CD14-positive monocyte (primary cell): ENCODE measurements around the gene SAV1. TPM values are rescaled to one million over a fixed set of nuclear protein-coding genes. Genes with fewer than 3 reads are reported as not detected.
A peak's percentile ranks its signal among the peaks of the same experiment; 100 is the strongest.

Experiments
- DNase-seq, 3 donors: peaks; one replicate each; pipeline ENCODE4 v3.0.0-alpha.2; 2011 to 2022
- H2AFZ ChIP-seq: 2 replicates; pipeline ENCODE4 v1.6.0; 2012; ENCODE audit warnings: mild to moderate bottlenecking, low read depth, low read length, inconsistent platforms; ENCODE audit not compliant: insufficient read depth, poor library complexity, severe bottlenecking
- H3K27ac ChIP-seq, 2 donors: 1 replicate in 1 of 2; 2 replicates in 1 of 2; pipeline ENCODE4 v1.5.1; 2012 to 2013; ENCODE audit warnings: low read length in 2 of 2, control low read depth in 1 of 2, inconsistent platforms in 1 of 2, low read depth in 1 of 2, mild to moderate bottlenecking in 1 of 2
- H3K27me3 ChIP-seq, 2 donors: one replicate each; pipeline versions ENCODE4 v1.6.0 to v1.6.1; 2011 to 2013; ENCODE audit warnings: low read length in 2 of 2; ENCODE audit not compliant: control insufficient read depth in 2 of 2, insufficient read depth in 2 of 2
- H3K36me3 ChIP-seq, 2 donors: replicated peaks in 1 of 2; 1 replicate in 1 of 2; 2 replicates in 1 of 2; pipeline versions ENCODE4 v1.5.1 to v1.6.1; 2012 to 2013; ENCODE audit warnings: low read length in 2 of 2, control low read depth in 1 of 2, inconsistent platforms in 1 of 2, mild to moderate bottlenecking in 1 of 2; ENCODE audit not compliant: insufficient read depth in 2 of 2, control insufficient read depth in 1 of 2
- H3K4me1 ChIP-seq, 2 donors: 1 replicate in 1 of 2; 2 replicates in 1 of 2; pipeline versions ENCODE4 v1.5.1 to v1.6.1; 2012 to 2013; ENCODE audit warnings: low read length in 2 of 2, control low read depth in 1 of 2, inconsistent platforms in 1 of 2, mild to moderate bottlenecking in 1 of 2, moderate library complexity in 1 of 2; ENCODE audit not compliant: insufficient read depth in 2 of 2, control insufficient read depth in 1 of 2
- H3K4me2 ChIP-seq: replicated peaks from 2 replicates; pipeline ENCODE3; 2012; ENCODE audit warnings: low read length, moderate library complexity, mild to moderate bottlenecking; ENCODE audit not compliant: poor library complexity, severe bottlenecking; ENCODE audit errors: extremely low read depth
- H3K4me3 ChIP-seq, 3 experiments: fragments of 200-600 bp in 1 of 3; sonication (generic) in 1 of 3; replicated peaks in 1 of 3; 1 replicate in 2 of 3; 2 replicates in 1 of 3; pipeline ENCODE4 v1.5.1; 2011 to 2013; ENCODE audit warnings: low read length in 3 of 3, mild to moderate bottlenecking in 3 of 3, control low read depth in 2 of 3, low read depth in 2 of 3, inconsistent platforms in 1 of 3, moderate library complexity in 1 of 3
- H3K79me2 ChIP-seq: 2 replicates; pipeline ENCODE4 v1.6.0; 2012; ENCODE audit warnings: mild to moderate bottlenecking, control low read depth, inconsistent platforms, low read length, moderate library complexity; ENCODE audit not compliant: insufficient read depth
- H3K9ac ChIP-seq: 2 replicates; pipeline ENCODE4 v1.6.0; 2017; ENCODE audit warnings: low read length, mild to moderate bottlenecking; ENCODE audit not compliant: insufficient read depth, poor library complexity, severe bottlenecking
- H3K9me3 ChIP-seq, 2 donors: replicated peaks in 1 of 2; 1 replicate in 1 of 2; 2 replicates in 1 of 2; pipeline versions ENCODE4 v1.5.1 to v1.6.1; 2012 to 2013; ENCODE audit warnings: low read length in 2 of 2, control low read depth in 1 of 2; ENCODE audit not compliant: control insufficient read depth in 1 of 2, insufficient read depth in 1 of 2
- H4K20me1 ChIP-seq: 2 replicates; pipeline ENCODE4 v1.6.0; 2012; ENCODE audit warnings: mild to moderate bottlenecking, low read length, control low read depth, moderate library complexity; ENCODE audit not compliant: insufficient read depth
- H3K27ac Mint-ChIP-seq, 7 donors: one replicate each; pipeline ENCODE4 v1.8.0; 2020; ENCODE audit warnings: mild to moderate bottlenecking in 7 of 7, mixed read lengths in 7 of 7, moderate library complexity in 6 of 7, inconsistent platforms in 2 of 7
- H3K27me3 Mint-ChIP-seq, 3 donors: one replicate each; pipeline ENCODE4 v1.8.0; 2021 to 2022; ENCODE audit warnings: low read depth in 3 of 3, mild to moderate bottlenecking in 3 of 3, mixed read lengths in 3 of 3, moderate library complexity in 3 of 3, inconsistent platforms in 1 of 3
- H3K36me3 Mint-ChIP-seq, 2 donors: one replicate each; pipeline ENCODE4 v1.8.0; 2020; ENCODE audit warnings: mixed read lengths in 2 of 2, inconsistent platforms in 1 of 2, mild to moderate bottlenecking in 1 of 2
- H3K4me1 Mint-ChIP-seq: one replicate; pipeline ENCODE4 v1.8.0; 2020; ENCODE audit warnings: mild to moderate bottlenecking, mixed read lengths
- H3K4me3 Mint-ChIP-seq, 2 donors: one replicate each; pipeline ENCODE4 v1.8.0; 2020; ENCODE audit warnings: mild to moderate bottlenecking in 2 of 2, mixed read lengths in 2 of 2, moderate library complexity in 1 of 2
- H3K9me3 Mint-ChIP-seq, 7 donors: one replicate each; pipeline ENCODE4 v1.8.0; 2020 to 2022; ENCODE audit warnings: mixed read lengths in 7 of 7, mild to moderate bottlenecking in 6 of 7, moderate library complexity in 6 of 7, inconsistent platforms in 2 of 7
- WGBS: methylation state at CpG from one replicate; pipeline ENCODE4 v1.1.5; 2013; ENCODE audit warnings: missing lambda C conversion rate; ENCODE audit not compliant: insufficient coverage; 5-methylcytosine and 5-hydroxymethylcytosine counted together
- intact Hi-C, 2 donors: fragments of 100-400 bp; cut with micrococcal nuclease; formaldehyde crosslinking; loops; one replicate each; pipeline versions ENCODE4 v1.15.0 to v1.15.1; 2023
- polyA plus RNA-seq, 3 donors: library from polyadenylated mRNA; depleted of rRNA in 1 of 3; unstranded in 2 of 3; stranded (reverse) in 1 of 3; fragments of 300-500 nt in 2 of 3; fragments of >200 nt in 1 of 3; fragmentation: Illumina TruSeq in 2 of 3; gene quantifications; 1 replicate in 2 of 3; 2 replicates in 1 of 3; pipeline ENCODE4 v1.2.3, GENCODE V29; 2012 to 2021
- TF ChIP-seq, protein P1 (sequence below): fragments of 200-600 bp; IDR thresholded peaks from one replicate; pipeline ENCODE4 v1.8.0; 2022; ENCODE audit warnings: antibody characterized with exemption, mild to moderate bottlenecking

Gene SAV1
- polyA plus RNA-seq, 3 donors: 1.8 to 5.1 (median 4.8) TPM

DNA sequence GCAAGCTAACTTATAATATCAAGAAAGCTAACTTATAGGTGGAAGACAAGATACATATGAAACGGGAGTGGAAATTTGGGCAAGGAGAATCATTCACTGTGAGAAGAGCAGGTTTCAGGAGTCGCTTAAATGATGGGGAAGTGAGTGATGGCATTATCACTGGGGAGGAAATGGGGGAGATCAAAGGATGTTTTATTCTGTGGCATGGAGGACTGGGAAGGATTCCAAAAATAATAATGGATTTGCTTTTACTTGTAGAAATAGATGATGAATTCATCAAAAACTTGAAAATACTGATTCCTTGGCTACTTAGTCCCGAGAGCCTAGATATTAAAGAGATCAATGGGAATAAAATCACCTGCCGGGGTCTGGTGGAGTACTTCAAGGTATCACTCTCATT, 47.8 kb downstream of the SAV1 start:
- H4K20me1 ChIP-seq: no peaks in the 10 kb centered on the region
- H3K4me1 ChIP-seq: no peaks in the 10 kb centered on the region
- Mint-ChIP-seq H3K4me3 (no peak overlapping the region), H3K27me3 (no peaks in the 10 kb centered on the region), H3K36me3 (no peaks in the 10 kb centered on the region), H3K27ac (peak overlapping the region in 1 of 7 donors; percentile 25), H3K4me1 (no peaks in the 10 kb centered on the region), H3K9me3 (peaks cover 0 to 2% (median 0%) of the 10 kb centered on the region in 7 donors)
- no peak overlapping the region for H3K27ac ChIP-seq
- H3K9me3 ChIP-seq: no peaks in the 10 kb centered on the region
- H3K27me3 ChIP-seq: no peaks in the 10 kb centered on the region
- no peaks in the 10 kb centered on the region for H3K79me2 ChIP-seq
- no peak overlapping the region for H3K9ac ChIP-seq
- no peak overlapping the region for H2AFZ ChIP-seq
- no peaks in the 10 kb centered on the region for H3K36me3 ChIP-seq
- TF ChIP-seq, protein P1, sequence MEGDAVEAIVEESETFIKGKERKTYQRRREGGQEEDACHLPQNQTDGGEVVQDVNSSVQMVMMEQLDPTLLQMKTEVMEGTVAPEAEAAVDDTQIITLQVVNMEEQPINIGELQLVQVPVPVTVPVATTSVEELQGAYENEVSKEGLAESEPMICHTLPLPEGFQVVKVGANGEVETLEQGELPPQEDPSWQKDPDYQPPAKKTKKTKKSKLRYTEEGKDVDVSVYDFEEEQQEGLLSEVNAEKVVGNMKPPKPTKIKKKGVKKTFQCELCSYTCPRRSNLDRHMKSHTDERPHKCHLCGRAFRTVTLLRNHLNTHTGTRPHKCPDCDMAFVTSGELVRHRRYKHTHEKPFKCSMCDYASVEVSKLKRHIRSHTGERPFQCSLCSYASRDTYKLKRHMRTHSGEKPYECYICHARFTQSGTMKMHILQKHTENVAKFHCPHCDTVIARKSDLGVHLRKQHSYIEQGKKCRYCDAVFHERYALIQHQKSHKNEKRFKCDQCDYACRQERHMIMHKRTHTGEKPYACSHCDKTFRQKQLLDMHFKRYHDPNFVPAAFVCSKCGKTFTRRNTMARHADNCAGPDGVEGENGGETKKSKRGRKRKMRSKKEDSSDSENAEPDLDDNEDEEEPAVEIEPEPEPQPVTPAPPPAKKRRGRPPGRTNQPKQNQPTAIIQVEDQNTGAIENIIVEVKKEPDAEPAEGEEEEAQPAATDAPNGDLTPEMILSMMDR: no peak
- intact Hi-C loops: no loop called here
- no peak overlapping the region for H3K4me3 ChIP-seq
- WGBS: 75% methylated on average over 2 of the region's 4 CpGs
- no peak overlapping the region for H3K4me2 ChIP-seq
- no peak for DNase-seq

DNA sequence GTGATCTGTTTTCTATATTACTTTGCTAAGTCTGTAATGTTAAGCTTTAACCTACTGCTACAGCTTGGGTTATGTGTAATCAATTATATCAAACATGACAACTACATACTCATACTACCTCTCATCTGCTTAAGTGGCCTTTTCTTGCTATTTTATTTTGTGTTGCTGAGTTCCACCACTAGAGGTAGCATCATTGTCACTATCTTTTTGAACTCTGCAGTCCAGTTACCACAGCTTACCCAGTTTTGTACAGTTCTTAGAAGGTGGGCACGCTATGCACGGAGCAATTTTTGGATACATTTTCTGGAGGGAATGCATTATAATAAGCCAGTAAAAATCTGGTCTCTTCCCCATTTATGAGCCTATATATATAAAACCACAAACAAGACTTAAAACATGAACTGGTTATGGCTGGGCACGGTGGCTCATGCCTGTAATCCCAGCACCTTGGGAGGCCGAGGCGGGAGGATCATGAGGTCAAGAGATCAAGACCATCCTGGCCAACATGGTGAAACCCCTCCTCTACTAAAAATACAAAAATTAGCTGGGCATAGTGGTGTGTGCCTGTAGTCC, 48.5 kb downstream of the SAV1 start:
- intact Hi-C loops: no loop called here
- H3K4me3 ChIP-seq: no peak overlapping the region
- H2AFZ ChIP-seq: no peak overlapping the region
- H3K4me2 ChIP-seq: no peak overlapping the region
- no peaks in the 10 kb centered on the region for H3K4me1 ChIP-seq
- H4K20me1 ChIP-seq: no peaks in the 10 kb centered on the region
- H3K27me3 Mint-ChIP-seq: no peaks in the 10 kb centered on the region
- no peaks in the 10 kb centered on the region for H3K27me3 ChIP-seq
- no peaks in the 10 kb centered on the region for H3K79me2 ChIP-seq
- H3K9me3 ChIP-seq: no peaks in the 10 kb centered on the region
- H3K36me3 ChIP-seq: no peaks in the 10 kb centered on the region
- no peaks in the 10 kb centered on the region for H3K36me3 Mint-ChIP-seq
- H3K27ac ChIP-seq: no peak overlapping the region
- TF ChIP-seq, protein P1: peak; percentile 32
- no peak overlapping the region for H3K27ac Mint-ChIP-seq
- no peaks in the 10 kb centered on the region for H3K4me1 Mint-ChIP-seq
- no peak overlapping the region for H3K9ac ChIP-seq
- WGBS: no CpG with 5 or more reads among the region's 5 CpGs
- peak in 1 of 3 donors; percentile 5 for DNase-seq
- peaks cover 0 to 2% (median 0%) of the 10 kb centered on the region in 7 donors for H3K9me3 Mint-ChIP-seq
- H3K4me3 Mint-ChIP-seq: no peak overlapping the region
